ENCODE measurements around the gene PSMF1. TPM values are rescaled to one million over a fixed set of nuclear protein-coding genes. Genes with fewer than 3 reads are reported as not detected.

PSMF1 gene
- total and polyA plus RNA-seq, 2 of the 13 experiments (the other 11 are each of a cell fraction or from before 2014, with no cell fraction given), result 82.5 to 86.0 TPM

DNA sequence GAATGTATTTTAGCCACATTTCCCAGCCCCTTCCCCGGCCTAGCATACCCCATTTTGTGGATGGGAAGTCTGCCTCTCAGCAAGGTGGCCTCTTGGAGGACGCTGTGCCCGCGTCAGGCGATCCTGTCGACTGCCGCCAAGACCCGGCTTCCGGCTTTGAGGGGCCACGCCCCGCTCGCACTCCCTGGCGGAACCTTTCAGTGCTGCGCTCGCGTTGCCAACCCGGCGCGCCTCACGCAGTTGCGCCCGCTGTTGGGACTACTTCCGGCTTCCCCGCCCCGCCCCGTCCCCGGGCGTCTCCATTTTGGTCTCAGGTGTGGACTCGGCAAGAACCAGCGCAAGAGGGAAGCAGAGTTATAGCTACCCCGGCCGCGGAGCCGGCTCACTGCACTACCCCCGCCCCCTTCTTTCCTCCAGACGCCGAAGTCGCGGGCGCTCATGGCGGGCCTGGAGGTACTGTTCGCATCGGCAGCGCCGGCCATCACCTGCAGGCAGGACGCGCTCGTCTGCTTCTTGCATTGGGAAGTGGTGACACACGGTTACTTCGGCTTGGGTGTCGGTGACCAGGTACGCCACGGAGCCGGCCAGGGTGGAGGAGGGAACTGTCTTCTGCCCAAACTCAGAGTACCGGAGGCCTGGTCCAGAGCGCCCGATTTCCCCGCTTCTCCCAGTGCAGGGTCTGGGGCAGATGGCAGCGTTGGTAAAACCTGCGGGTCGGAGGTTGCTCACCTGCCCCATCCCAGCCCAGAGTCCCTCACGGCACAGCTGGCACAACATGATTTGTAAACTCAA is at the start of gene PSMF1 (continued):
- TF ChIP-seq ZC3H4 (CRISPR knock-in tag; IDR thresholded peaks at IDR 0.05; ENCODE audit: borderline replicate concordance) (no peak; the same call in 1 of the 2 replicates), ZNF3 (CRISPR knock-in tag; IDR thresholded peaks at IDR 0.05) (no peak; the same call in 1 of the 2 replicates), ZNF737 (CRISPR knock-in tag; IDR thresholded peaks at IDR 0.05; ENCODE audit: borderline replicate concordance) (no peak), JARID2 (CRISPR knock-in tag; IDR thresholded peaks at IDR 0.05; ENCODE audit: insufficient replicate concordance) (peak; percentile 98), ZNF674 (CRISPR knock-in tag; IDR thresholded peaks at IDR 0.05; ENCODE audit: low read depth) (no peak), JUNB (CRISPR knock-in tag; IDR thresholded peaks at IDR 0.05; ENCODE audit: borderline replicate concordance) (no peak), TAF1 (CRISPR knock-in tag; IDR thresholded peaks at IDR 0.05) (peak; percentile 95), HHEX (CRISPR knock-in tag; IDR thresholded peaks at IDR 0.05) (0 out of 2 replicates have a peak, but pooled peaks have one; percentile 45), AHR (CRISPR knock-in tag; IDR thresholded peaks at IDR 0.05) (peak; percentile 75; the same call in 1 of the 2 replicates), ZNF24 (IDR thresholded peaks at IDR 0.05) (peak; percentile 86), ZNF564 (CRISPR knock-in tag; IDR thresholded peaks at IDR 0.05) (peak; percentile 98), PHF21A (CRISPR knock-in tag; IDR thresholded peaks at IDR 0.05) (peak; percentile 86; the same call in 1 of the 2 replicates), NAIF1 (CRISPR knock-in tag; IDR thresholded peaks at IDR 0.05; ENCODE audit: borderline replicate concordance) (peak; percentile 94; the same call in 1 of the 2 replicates), STAG1 (CRISPR knock-in tag; IDR thresholded peaks at IDR 0.05) (peak; percentile 30)
- TF ChIP-seq, protein P1, sequence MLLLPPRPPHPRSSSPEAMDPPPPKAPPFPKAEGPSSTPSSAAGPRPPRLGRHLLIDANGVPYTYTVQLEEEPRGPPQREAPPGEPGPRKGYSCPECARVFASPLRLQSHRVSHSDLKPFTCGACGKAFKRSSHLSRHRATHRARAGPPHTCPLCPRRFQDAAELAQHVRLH (CRISPR knock-in tag; IDR thresholded peaks at IDR 0.05; ENCODE audit: borderline replicate concordance, low read depth), result peak; percentile 98
- TF ChIP-seq, protein P2, sequence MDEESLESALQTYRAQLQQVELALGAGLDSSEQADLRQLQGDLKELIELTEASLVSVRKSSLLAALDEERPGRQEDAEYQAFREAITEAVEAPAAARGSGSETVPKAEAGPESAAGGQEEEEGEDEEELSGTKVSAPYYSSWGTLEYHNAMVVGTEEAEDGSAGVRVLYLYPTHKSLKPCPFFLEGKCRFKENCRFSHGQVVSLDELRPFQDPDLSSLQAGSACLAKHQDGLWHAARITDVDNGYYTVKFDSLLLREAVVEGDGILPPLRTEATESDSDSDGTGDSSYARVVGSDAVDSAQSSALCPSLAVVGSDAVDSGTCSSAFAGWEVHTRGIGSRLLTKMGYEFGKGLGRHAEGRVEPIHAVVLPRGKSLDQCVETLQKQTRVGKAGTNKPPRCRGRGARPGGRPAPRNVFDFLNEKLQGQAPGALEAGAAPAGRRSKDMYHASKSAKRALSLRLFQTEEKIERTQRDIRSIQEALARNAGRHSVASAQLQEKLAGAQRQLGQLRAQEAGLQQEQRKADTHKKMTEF (CRISPR knock-in tag; IDR thresholded peaks at IDR 0.05), result peak; percentile 100
- TF ChIP-seq, protein P3, sequence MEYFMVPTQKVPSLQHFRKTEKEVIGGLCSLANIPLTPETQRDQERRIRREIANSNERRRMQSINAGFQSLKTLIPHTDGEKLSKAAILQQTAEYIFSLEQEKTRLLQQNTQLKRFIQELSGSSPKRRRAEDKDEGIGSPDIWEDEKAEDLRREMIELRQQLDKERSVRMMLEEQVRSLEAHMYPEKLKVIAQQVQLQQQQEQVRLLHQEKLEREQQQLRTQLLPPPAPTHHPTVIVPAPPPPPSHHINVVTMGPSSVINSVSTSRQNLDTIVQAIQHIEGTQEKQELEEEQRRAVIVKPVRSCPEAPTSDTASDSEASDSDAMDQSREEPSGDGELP (IDR thresholded peaks at IDR 0.05; ENCODE audit: borderline replicate concordance, low read depth), result peak; percentile 73; the same call in 1 of the 2 replicates
- TF ChIP-seq, protein P4, sequence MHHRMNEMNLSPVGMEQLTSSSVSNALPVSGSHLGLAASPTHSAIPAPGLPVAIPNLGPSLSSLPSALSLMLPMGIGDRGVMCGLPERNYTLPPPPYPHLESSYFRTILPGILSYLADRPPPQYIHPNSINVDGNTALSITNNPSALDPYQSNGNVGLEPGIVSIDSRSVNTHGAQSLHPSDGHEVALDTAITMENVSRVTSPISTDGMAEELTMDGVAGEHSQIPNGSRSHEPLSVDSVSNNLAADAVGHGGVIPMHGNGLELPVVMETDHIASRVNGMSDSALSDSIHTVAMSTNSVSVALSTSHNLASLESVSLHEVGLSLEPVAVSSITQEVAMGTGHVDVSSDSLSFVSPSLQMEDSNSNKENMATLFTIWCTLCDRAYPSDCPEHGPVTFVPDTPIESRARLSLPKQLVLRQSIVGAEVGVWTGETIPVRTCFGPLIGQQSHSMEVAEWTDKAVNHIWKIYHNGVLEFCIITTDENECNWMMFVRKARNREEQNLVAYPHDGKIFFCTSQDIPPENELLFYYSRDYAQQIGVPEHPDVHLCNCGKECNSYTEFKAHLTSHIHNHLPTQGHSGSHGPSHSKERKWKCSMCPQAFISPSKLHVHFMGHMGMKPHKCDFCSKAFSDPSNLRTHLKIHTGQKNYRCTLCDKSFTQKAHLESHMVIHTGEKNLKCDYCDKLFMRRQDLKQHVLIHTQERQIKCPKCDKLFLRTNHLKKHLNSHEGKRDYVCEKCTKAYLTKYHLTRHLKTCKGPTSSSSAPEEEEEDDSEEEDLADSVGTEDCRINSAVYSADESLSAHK (CRISPR knock-in tag; IDR thresholded peaks at IDR 0.05; ENCODE audit: borderline replicate concordance), result no peak; the same call in none of the 2 replicates
- TF ChIP-seq, protein P5, sequence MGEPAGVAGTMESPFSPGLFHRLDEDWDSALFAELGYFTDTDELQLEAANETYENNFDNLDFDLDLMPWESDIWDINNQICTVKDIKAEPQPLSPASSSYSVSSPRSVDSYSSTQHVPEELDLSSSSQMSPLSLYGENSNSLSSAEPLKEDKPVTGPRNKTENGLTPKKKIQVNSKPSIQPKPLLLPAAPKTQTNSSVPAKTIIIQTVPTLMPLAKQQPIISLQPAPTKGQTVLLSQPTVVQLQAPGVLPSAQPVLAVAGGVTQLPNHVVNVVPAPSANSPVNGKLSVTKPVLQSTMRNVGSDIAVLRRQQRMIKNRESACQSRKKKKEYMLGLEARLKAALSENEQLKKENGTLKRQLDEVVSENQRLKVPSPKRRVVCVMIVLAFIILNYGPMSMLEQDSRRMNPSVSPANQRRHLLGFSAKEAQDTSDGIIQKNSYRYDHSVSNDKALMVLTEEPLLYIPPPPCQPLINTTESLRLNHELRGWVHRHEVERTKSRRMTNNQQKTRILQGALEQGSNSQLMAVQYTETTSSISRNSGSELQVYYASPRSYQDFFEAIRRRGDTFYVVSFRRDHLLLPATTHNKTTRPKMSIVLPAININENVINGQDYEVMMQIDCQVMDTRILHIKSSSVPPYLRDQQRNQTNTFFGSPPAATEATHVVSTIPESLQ (CRISPR knock-in tag; conservative IDR thresholded peaks at IDR 0.05), result 0 out of 2 replicates have a peak, but pooled peaks have one; percentile 69
- TF ChIP-seq, protein P6, sequence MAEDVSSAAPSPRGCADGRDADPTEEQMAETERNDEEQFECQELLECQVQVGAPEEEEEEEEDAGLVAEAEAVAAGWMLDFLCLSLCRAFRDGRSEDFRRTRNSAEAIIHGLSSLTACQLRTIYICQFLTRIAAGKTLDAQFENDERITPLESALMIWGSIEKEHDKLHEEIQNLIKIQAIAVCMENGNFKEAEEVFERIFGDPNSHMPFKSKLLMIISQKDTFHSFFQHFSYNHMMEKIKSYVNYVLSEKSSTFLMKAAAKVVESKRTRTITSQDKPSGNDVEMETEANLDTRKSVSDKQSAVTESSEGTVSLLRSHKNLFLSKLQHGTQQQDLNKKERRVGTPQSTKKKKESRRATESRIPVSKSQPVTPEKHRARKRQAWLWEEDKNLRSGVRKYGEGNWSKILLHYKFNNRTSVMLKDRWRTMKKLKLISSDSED (CRISPR knock-in tag; IDR thresholded peaks at IDR 0.05), result peak; percentile 26; the same call in 1 of the 2 replicates
